ENCODE data around the gene OBSCN. TPM values are rescaled to one million over a fixed set of nuclear protein-coding genes. Genes with fewer than 3 reads are reported as not detected.

The OBSCN gene
- total and polyA plus RNA-seq, 5 experiments from 2014 or later = 0.56 to 102 (median 4.9) TPM

- ATAC-seq = no peak
- no peaks in the 10 kb centered on the region for H3K9me3 Mint-ChIP-seq
- H3K4me3 Mint-ChIP-seq = peak overlapping the region; percentile 71 to 90 (median 82)
- no peaks in the 10 kb centered on the region for H3K27me3 Mint-ChIP-seq
- POLR2A ChIA-PET = interaction anchor here (0.6 to 2.3 kb wide), 8 partner anchors 8 to 210 kb away, joined by 3 to 9 read pairs (median 4); partner anchors contain the start of genes GUK1, IBA57 and RNF187
- H3K36me3 Mint-ChIP-seq = peaks cover 0 to 6% (median 0%) of the 10 kb centered on the region in 3 donors
- peak in 1 of 10 donors; percentile 16 for DNase-seq
- H3K4me1 Mint-ChIP-seq = peaks cover 9 to 27% (median 21%) of the 10 kb centered on the region in 4 donors
- H3K27ac Mint-ChIP-seq = peak overlapping the region in 5 of 10 donors; percentile 18 to 87 (median 71)
Observed at GRCh38 chr1:228276174-228276831, 68.5 kb downstream of the OBSCN start.

- no peak for ATAC-seq
- no peaks in the 10 kb centered on the region for H3K9me3 Mint-ChIP-seq
- peak overlapping the region in 3 of 10 donors; percentile 19 to 48 (median 44) for H3K27ac Mint-ChIP-seq
- POLR2A ChIA-PET = interaction anchor here (2.0 to 2.3 kb wide), 2 partner anchors 63 to 111 kb away, joined by 6 to 9 read pairs; partner anchors contain the start of gene IBA57
- peak overlapping the region in 8 of 10 donors; percentile 14 to 85 (median 32) for H3K4me3 Mint-ChIP-seq
- H3K36me3 Mint-ChIP-seq = peaks cover 0 to 8% (median 0%) of the 10 kb centered on the region in 3 donors
- peaks cover 9 to 25% (median 20%) of the 10 kb centered on the region in 4 donors for H3K4me1 Mint-ChIP-seq
- no peaks in the 10 kb centered on the region for H3K27me3 Mint-ChIP-seq
- no peak for DNase-seq
Observed at GRCh38 chr1:228276901-228277490, 69.2 kb downstream of the OBSCN start.

GRCh38 chr1:228277491-228278431, 69.9 kb downstream of the OBSCN start:
- H3K4me1 Mint-ChIP-seq = peaks cover 9 to 18% (median 14%) of the 10 kb centered on the region in 4 donors
- H3K36me3 Mint-ChIP-seq = peaks cover 0 to 13% (median 0%) of the 10 kb centered on the region in 3 donors
- DNase-seq (no peak), ATAC-seq (no peak)
- peak overlapping the region in 1 of 10 donors; percentile 10 for H3K4me3 Mint-ChIP-seq
- H3K27ac Mint-ChIP-seq = peak overlapping the region in 3 of 10 donors; percentile 19 to 56 (median 44)
- no peaks in the 10 kb centered on the region for H3K9me3 Mint-ChIP-seq
- POLR2A ChIA-PET = no interaction called here
- H3K27me3 Mint-ChIP-seq = no peaks in the 10 kb centered on the region

GRCh38 chr1:228278432-228278941, 70.6 kb downstream of the OBSCN start:
- Mint-ChIP-seq H3K27ac (no peak overlapping the region), H3K4me1 (peaks cover 9 to 13% (median 11%) of the 10 kb centered on the region in 4 donors), H3K4me3 (peak overlapping the region in 1 of 10 donors; percentile 10), H3K27me3 (no peaks in the 10 kb centered on the region), H3K9me3 (no peaks in the 10 kb centered on the region), H3K36me3 (peaks cover 0 to 17% (median 0%) of the 10 kb centered on the region in 3 donors)
- POLR2A ChIA-PET = no interaction called here
- DNase-seq (peak in 1 of 10 donors; percentile 36), ATAC-seq (no peak)

GRCh38 chr1:228279011-228279721, 71.3 kb downstream of the OBSCN start:
- H3K27me3 Mint-ChIP-seq = no peaks in the 10 kb centered on the region
- ATAC-seq (no peak), DNase-seq (peak in 1 of 10 donors; percentile 50)
- no peaks in the 10 kb centered on the region for H3K9me3 Mint-ChIP-seq
- H3K4me3 Mint-ChIP-seq = no peak overlapping the region
- H3K36me3 Mint-ChIP-seq = peaks cover 0 to 17% (median 0%) of the 10 kb centered on the region in 3 donors
- peaks cover 9 to 13% (median 11%) of the 10 kb centered on the region in 4 donors for H3K4me1 Mint-ChIP-seq
- peak overlapping the region in 1 of 10 donors; percentile 20 for H3K27ac Mint-ChIP-seq
- POLR2A ChIA-PET = no interaction called here

GRCh38 chr1:228279722-228280105, 71.9 kb downstream of the OBSCN start:
- POLR2A ChIA-PET = no interaction called here
- ATAC-seq (no peak), DNase-seq (peak in 1 of 10 donors; percentile 47)
- Mint-ChIP-seq H3K27me3 (no peaks in the 10 kb centered on the region), H3K27ac (peak overlapping the region in 1 of 10 donors; percentile 20), H3K4me3 (no peak overlapping the region), H3K9me3 (no peaks in the 10 kb centered on the region), H3K4me1 (peaks cover 5 to 9% (median 7%) of the 10 kb centered on the region in 4 donors), H3K36me3 (peaks cover 0 to 22% (median 0%) of the 10 kb centered on the region in 3 donors)

- peak in 1 of 10 donors; percentile 59 for DNase-seq
- Mint-ChIP-seq H3K27ac (no peak overlapping the region), H3K4me3 (no peak overlapping the region), H3K9me3 (no peaks in the 10 kb centered on the region), H3K36me3 (peaks cover 0 to 25% (median 0%) of the 10 kb centered on the region in 3 donors), H3K27me3 (no peaks in the 10 kb centered on the region), H3K4me1 (peaks cover 0 to 3% (median 2%) of the 10 kb centered on the region in 4 donors)
- no peak for ATAC-seq
- POLR2A ChIA-PET = no interaction called here
Observed at GRCh38 chr1:228280106-228280901, 72.5 kb downstream of the OBSCN start.

GRCh38 chr1:228280961-228281591, 73.2 kb downstream of the OBSCN start:
- Mint-ChIP-seq H3K4me3 (no peak overlapping the region), H3K4me1 (peaks cover 0 to 3% (median under 1%) of the 10 kb centered on the region in 4 donors), H3K36me3 (peaks cover 0 to 31% (median 0%) of the 10 kb centered on the region in 3 donors), H3K9me3 (no peaks in the 10 kb centered on the region), H3K27me3 (no peaks in the 10 kb centered on the region), H3K27ac (no peak overlapping the region)
- DNase-seq (peak in 1 of 10 donors; percentile 58), ATAC-seq (no peak)
- POLR2A ChIA-PET = no interaction called here

GRCh38 chr1:228281631-228282328, 73.9 kb downstream of the OBSCN start:
- no peaks in the 10 kb centered on the region for H3K27me3 Mint-ChIP-seq
- peak overlapping the region in 1 of 10 donors; percentile 71 for H3K27ac Mint-ChIP-seq
- no peak for ATAC-seq
- H3K4me1 Mint-ChIP-seq = peaks cover 0 to 2% (median 0%) of the 10 kb centered on the region in 4 donors
- no peak overlapping the region for H3K4me3 Mint-ChIP-seq
- peak in 2 of 10 donors; percentile 14 to 46 for DNase-seq
- H3K36me3 Mint-ChIP-seq = peaks cover 0 to 31% (median 0%) of the 10 kb centered on the region in 3 donors
- no peaks in the 10 kb centered on the region for H3K9me3 Mint-ChIP-seq
- POLR2A ChIA-PET = no interaction called here

GRCh38 chr1:228282329-228283042, 74.6 kb downstream of the OBSCN start:
- POLR2A ChIA-PET = no interaction called here
- no peaks in the 10 kb centered on the region for H3K4me1 Mint-ChIP-seq
- ATAC-seq (no peak), DNase-seq (peak in 1 of 10 donors; percentile 13)
- peaks cover 0 to 31% (median 0%) of the 10 kb centered on the region in 3 donors for H3K36me3 Mint-ChIP-seq
- H3K27ac Mint-ChIP-seq = no peak overlapping the region
- no peaks in the 10 kb centered on the region for H3K27me3 Mint-ChIP-seq
- H3K4me3 Mint-ChIP-seq = no peak overlapping the region
- H3K9me3 Mint-ChIP-seq = no peaks in the 10 kb centered on the region
